Neural progenitor cell (in vitro differentiated cells): ENCODE measurements around the gene EIF3B.

Experiments used
- CTCF ChIP-seq: fragments of 200-600 bp; sonication (generic); IDR thresholded peaks from 2 replicates; pipeline ENCODE4 v1.5.1; 2017; ENCODE audit warnings: antibody characterized with exemption, mild to moderate bottlenecking
- EZH2 ChIP-seq: fragments of 200-600 bp; sonication (generic); IDR thresholded peaks from 2 replicates; pipeline ENCODE4 v1.6.1; 2017; ENCODE audit warnings: antibody characterized with exemption, mild to moderate bottlenecking, moderate library complexity
- EZH2phosphoT487 ChIP-seq: fragments of 200-600 bp; sonication (generic); IDR thresholded peaks from 2 replicates; pipeline ENCODE4 v1.6.1; 2017; ENCODE audit warnings: antibody characterized with exemption

GRCh38 chr7:2325162-2325561, 29.5 kb upstream of the EIF3B start:
- TF ChIP-seq CTCF (no peak), EZH2 (no peak), EZH2phosphoT487 (no peak)
